Lower leg skin (tissue), 3 donors: ENCODE measurements around the gene DGAT2L6.

Experiments
- POLR2A ChIP-seq, 2 donors: fragments of 450-650 bp; IDR thresholded peaks; one replicate each; pipeline ENCODE4 v1.6.1; 2016 to 2017; ENCODE audit warnings: antibody characterized with exemption in 2 of 2, mild to moderate bottlenecking in 1 of 2, moderate library complexity in 1 of 2
- TF ChIP-seq, protein P1 (sequence below), 3 donors: fragments of 450-650 bp; IDR thresholded peaks; one replicate each; pipeline ENCODE4 v1.5.1; 2016; ENCODE audit warnings: antibody characterized with exemption in 3 of 3, mild to moderate bottlenecking in 3 of 3, moderate library complexity in 2 of 3

GRCh38 chrX:70252491-70252890 lies 75.2 kb downstream of the DGAT2L6 start:
- TF ChIP-seq, protein P1, sequence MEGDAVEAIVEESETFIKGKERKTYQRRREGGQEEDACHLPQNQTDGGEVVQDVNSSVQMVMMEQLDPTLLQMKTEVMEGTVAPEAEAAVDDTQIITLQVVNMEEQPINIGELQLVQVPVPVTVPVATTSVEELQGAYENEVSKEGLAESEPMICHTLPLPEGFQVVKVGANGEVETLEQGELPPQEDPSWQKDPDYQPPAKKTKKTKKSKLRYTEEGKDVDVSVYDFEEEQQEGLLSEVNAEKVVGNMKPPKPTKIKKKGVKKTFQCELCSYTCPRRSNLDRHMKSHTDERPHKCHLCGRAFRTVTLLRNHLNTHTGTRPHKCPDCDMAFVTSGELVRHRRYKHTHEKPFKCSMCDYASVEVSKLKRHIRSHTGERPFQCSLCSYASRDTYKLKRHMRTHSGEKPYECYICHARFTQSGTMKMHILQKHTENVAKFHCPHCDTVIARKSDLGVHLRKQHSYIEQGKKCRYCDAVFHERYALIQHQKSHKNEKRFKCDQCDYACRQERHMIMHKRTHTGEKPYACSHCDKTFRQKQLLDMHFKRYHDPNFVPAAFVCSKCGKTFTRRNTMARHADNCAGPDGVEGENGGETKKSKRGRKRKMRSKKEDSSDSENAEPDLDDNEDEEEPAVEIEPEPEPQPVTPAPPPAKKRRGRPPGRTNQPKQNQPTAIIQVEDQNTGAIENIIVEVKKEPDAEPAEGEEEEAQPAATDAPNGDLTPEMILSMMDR (IDR thresholded peaks at IDR 0.05): no peak
- no peak for TF ChIP-seq POLR2A (IDR thresholded peaks at IDR 0.05)
